ENCODE measurements around the gene ATG9B.
"Not testable (repeated sequence)": the region's sequence is repeated elsewhere in the genome, so short reads cannot be mapped to it uniquely, and the experiment has no call there.

Gene ATG9B

DNA sequence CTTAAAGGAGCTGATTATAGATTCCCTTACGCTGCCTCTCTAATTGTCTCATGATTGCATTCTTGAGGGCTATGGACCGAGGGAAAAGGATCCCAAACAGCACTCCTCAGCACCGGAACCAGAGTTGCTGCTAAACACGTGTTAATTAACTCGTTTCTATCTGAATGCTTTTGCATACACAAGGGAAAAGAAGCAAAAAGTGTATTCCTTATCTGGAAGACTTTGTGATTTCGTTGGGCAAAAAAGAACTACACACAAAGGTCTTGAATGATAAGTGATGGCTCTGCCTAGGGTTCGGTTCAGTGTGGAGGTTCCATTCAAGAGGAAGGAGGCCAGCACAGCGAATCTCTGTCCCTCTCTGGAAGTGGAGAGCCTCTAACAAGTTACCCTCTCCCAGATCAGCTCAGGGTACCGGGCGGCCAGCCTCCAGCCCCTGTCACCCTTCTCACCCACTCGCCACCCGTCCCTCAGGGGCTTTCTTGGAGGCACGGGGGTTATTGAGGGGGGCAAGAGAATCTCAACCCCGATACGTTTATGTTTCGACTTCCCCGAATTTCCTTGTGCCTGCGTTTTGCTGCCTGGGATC lies 34.6 kb upstream of the ATG9B start:
- no peak for DNase-seq (ENCODE audit: low read depth, low spot score)

DNA sequence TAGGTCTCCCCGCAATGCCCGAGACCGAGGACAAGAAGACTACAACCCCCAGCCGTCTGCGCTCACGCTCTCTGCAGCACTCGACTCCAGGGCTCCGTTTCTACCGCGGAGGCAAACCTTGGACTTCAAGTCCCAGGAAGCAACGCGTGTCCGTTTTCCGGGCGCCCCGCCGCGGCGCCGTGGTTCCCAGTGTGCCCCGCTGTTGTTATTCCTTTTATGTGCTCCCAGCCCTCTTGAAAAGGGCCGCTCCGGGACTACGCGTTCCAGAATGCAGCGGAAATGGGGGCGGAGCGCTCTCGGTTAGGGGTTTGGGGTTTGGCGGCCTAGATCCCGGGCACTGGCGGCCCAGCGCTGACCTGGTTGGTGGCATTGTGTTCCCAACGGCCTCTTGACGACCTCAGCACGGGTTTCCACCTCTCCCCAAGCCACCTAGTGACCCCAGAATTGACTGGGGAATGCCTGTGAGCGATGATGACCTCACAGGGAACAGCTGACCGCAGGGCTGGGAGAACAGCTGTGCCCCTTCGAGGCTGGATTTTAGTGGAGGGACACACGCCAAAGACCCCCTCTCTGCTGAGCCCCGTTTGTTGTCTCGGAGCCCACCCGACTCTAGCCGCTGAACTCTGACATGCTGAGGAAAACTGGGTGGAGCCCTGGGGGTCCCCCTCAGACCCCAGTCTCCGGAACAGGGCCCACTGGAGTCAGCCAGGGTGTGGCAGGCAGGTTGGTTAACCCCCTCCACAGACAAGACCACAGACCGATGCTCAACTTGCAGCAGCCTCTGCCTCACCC lies 33.9 kb upstream of the ATG9B start:
- DNase-seq (ENCODE audit: low read depth, low spot score) = peak; percentile 99

DNA sequence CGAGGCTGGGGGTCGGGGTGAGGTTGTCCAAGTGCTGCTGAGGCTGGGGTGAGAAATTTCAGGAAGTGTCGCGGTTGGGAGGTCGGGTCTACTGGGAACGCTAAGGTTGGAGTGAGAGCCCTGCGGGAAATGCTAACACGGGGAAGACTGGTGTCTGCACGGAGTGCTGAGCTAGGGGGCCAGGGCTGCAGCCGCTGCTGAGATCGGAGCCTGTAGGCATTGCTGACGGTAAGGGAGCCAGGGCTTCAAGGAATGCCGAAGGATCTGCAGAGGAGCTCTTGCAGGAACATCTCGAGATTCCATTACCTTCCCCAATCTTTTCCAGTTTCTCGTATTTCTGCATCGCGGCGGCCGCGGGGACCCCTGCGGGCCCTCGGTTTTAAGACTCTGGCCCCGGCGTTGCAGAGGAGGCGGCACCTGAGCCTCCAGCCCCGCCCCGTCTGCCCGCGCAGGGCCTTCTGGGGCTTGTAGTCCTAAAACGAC lies 33.3 kb upstream of the ATG9B start, which contains the start of gene CDK5:
Gene CDK5, minus strand, starts transcription at position 392 of the 483 bp plus-strand sequence. Its CDS starts 49 bp downstream, at position 343.
- no peak for DNase-seq (ENCODE audit: low read depth, low spot score)

DNA sequence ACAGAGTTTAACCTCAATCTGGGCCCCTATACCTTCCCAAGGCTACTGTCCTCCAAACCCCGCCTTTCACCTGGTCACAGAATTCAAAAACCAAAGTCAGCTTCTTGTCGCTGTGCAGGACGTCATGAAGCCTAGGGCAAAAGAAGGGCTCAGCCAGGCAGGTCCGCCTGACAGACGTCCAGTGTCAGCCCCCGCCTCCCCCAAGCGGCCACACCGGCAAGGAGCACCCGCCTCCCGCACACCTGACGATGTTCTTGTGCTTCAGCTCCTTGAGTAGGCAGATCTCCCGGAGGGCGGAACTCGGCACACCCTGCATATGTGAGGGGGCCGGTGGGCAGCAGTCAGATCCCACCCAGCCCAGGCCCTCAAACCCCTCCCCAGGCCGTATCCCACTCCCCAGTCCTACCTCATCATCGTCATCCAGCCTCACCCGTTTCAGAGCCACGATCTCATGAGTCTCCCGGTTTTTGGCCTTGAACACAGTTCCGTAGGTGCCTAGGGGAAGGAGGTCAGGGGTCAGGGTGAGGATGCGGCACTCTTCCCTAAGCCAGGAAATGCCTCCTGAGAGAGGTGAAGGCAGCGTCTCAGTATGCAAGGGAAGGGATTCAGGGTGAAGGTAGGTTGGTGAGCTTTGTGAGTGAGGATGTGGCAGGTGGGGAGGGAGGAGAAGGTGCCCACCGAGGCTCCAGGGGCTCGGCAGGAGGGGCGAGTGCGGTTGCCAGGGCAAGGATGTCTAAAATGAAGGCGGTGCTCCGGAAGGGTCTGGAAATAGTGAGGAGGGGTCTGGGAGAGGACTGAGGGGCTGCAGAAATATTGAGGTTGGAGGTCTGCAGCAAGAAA lies 32.6 kb upstream of the ATG9B start:
- no peak for DNase-seq (ENCODE audit: low read depth, low spot score)

- no peak for DNase-seq (ENCODE audit: low read depth, low spot score)
Observed at GRCh38 chr7:151056283-151056665, 32.0 kb upstream of the ATG9B start.

- no peak for DNase-seq (ENCODE audit: low read depth, low spot score)
Observed at GRCh38 chr7:151053751-151054150, 29.5 kb upstream of the ATG9B start.

DNA sequence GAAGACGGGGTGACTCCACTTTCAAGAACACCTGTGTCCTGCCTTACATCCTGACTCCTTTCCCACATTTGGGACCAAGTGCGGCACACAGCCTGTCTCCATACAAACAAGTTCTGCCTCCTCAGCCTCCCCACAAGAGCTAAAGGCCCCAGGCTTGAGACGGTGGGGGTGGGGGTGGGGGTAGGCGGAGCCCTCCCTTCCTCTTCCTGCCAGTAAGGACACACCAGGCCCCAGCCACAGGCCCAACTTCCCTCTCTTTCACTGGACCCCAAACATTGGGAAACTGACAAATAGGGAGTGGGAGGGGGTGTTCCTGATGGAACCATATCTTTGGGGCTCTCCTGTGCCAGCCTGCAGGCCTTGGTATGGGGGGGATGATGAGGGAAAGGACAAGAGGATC lies 28.8 kb upstream of the ATG9B start:
- DNase-seq (ENCODE audit: low read depth, low spot score) = no peak

DNA sequence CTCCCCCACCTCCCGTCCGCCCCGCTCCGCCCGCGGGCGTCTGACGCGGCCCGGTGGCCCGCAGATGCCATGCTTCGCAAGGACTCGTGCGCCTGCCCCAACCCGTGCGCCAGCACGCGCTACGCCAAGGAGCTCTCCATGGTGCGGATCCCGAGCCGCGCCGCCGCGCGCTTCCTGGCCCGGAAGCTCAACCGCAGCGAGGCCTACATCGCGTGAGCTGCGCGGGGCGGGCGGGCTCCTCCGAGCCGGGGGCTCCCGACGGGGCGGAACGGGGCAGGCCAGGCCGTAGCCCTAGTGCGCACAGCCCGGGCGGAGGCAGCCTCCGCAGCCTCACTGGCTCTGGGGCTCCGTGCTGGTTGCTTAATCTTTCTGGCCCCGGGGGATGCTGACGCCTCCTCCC lies 26.8 kb upstream of the ATG9B start:
- no peak for DNase-seq (ENCODE audit: low read depth, low spot score)

DNA sequence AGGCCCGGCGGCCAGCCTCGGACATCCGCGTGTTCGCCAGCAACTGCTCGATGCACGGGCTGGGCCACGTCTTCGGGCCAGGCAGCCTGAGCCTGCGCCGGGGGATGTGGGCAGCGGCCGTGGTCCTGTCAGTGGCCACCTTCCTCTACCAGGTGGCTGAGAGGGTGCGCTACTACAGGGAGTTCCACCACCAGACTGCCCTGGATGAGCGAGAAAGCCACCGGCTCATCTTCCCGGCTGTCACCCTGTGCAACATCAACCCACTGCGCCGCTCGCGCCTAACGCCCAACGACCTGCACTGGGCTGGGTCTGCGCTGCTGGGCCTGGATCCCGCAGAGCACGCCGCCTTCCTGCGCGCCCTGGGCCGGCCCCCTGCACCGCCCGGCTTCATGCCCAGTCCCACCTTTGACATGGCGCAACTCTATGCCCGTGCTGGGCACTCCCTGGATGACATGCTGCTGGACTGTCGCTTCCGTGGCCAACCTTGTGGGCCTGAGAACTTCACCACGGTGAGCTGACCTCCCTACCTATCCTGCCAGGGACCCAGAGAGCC lies 24.7 kb upstream of the ATG9B start:
- DNase-seq (ENCODE audit: low read depth, low spot score) = no peak

DNA sequence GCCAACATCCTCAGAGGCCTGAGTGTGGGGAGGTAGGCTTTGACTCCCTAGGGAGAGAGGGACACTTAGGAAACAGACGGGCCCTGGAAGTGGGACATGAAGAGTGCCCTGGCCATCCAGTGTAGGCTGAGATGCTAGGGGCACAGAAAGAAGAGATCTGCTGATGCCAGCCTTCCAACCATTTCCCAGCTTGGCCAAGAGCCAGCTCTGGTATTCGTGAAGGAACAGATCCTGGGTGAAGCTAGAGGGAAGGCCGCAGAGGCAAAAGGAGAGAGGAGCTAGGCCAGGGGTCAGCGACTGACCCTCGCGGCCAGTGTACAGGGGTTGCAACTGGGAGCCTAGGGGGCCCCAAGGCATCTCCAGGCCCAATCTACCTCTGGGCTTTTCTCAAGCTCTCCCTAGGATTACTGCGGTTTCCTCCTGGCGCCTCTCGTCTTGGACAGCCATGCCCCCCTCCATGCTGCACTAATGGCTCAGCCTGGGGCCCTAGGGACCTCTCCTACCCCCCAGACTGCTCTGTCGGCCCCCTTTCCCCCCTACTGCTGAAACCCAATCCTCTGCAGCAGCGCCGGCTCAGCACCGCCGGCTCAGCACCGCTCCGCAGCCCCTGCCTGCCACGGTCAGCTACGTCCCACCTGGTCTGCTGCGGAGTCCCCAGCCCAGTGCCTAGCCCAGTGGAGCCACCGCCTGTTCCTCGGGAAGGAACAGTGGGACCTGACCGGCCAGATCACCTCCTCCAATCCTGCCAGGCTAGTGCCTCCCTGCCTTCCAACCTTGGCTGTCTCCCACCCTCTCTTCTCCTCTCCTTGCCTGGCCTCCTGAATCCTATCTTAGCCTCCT lies 23.9 kb upstream of the ATG9B start, which contains the start of gene ASIC3:
Gene ASIC3, plus strand, starts transcription at position 556 of the 840 bp plus-strand sequence. CDS start 355 bp downstream, outside the sequence.
- DNase-seq (ENCODE audit: low read depth, low spot score) = no peak

DNA sequence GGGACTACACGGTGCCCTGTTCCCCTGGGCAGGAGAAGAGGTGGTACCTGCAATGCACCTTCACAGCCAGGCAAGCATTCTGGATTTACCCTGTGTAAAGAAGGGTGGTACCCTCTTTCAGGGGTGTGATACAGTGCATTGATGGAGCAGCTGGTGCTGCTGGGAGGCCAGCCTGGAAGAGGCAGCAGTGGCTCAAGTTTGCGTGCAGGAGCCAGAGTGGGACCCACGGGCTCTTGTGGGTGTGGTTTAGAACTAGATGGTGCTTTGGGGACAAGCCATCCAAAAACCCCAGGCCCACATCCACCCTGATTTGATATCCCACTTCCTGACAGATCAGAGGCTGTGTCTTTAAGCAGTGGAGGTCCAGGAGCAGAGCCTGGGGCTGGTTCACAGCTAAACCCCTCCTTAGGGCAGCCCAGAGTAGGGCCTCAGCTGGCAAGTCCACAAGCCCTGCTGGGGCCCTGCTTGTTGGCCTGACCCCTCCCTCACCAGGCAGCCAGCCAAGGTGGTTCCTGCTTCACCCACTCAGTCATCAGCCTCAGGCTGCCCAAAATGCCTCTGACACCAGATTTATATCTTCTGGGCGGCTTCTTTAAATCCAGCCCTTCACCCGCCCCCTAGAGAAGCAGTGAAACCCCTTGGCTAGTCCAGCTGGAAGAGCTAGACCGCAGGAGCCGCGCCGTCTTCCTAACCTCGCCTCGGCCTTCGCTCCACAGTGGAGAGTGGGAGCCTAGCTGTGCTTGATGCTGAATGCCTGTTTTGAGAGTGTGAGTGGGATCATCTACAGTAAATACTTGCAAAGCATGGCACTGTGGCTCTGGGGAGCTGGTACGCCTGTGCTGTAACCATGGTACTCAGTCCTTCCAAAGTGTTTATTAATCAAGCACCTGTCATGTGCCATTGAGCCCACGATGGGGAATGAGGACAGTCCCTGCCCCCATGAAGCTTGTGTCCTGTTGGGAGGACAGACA lies 22.6 kb upstream of the ATG9B start:
- no peak for DNase-seq (ENCODE audit: low read depth, low spot score)

DNA sequence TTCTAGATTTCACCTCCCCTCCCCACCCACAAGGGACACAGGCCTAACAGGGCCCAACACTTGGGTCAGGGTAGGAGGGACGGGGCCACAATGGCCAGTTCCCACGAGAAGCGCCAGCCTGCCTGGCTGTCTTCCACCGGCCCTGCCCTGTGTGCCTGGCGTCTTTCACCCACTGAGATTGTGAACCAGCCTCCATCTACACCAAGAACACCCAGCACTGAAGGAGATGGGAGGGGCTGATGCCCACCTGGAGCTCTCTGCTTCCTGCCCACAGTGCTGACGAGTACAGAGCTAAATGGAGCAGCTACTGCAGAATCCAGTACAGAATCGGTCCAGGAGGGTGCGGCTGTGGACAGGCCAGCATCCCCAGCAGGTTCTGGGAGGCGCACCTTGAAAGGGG lies 21.7 kb upstream of the ATG9B start:
- DNase-seq (ENCODE audit: low read depth, low spot score) = no peak

DNA sequence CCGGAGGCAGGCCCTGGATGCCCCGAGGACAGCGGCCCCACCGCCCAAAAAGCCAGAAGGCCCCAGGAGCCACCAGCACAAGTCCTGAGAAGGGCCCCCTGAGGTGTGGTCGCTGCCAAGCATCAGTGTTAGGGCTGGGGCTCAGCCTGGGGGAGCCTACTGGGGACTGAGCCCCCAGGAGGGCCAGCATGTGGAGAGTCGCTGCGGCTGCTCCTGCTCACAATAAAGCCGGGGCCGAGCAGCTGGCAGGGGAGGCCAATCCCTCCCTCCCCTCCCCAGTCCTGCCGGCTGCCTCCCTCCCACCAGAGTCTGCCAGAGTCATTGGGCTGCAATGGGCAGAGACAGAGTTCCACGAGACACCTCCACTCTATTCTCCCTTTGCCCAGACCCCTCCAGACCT lies 21.0 kb upstream of the ATG9B start:
- no peak for DNase-seq (ENCODE audit: low read depth, low spot score)

DNA sequence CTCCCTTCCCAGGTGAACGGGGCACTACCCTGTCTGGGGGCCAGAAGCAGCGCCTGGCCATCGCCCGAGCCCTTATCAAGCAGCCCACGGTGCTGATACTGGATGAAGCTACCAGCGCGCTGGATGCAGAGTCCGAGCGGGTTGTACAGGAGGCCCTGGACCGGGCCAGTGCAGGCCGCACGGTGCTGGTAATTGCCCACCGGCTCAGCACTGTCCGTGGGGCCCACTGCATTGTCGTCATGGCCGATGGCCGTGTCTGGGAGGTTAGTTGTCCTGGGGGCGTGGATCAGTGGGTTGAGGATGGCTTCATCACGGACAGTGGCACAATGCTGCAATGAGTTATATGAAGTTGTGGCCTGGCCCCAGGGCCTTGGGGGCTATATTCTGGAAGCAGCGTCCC lies 19.7 kb upstream of the ATG9B start:
- DNase-seq (ENCODE audit: low read depth, low spot score) = no peak

DNA sequence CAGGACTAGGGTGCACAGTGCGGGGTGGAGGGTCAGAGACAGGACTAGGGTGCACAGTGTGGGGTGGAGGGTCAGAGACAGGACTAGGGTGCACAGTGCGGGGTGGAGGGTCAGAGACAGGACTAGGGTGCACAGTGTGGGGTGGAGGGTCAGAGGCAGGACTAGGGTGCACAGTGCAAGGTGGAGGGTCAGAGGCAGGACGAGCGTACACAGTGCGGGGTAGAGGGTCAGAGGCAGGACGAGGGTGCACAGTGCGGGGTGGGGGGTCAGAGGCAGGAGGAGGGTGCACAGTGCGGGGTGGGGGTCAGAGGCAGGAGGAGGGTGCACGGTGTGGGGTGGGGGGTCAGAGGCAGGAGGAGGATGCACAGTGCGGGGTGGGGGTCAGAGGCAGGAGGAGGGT lies 19.2 kb upstream of the ATG9B start:
- DNase-seq (ENCODE audit: low read depth, low spot score) = not testable (repeated sequence)

DNA sequence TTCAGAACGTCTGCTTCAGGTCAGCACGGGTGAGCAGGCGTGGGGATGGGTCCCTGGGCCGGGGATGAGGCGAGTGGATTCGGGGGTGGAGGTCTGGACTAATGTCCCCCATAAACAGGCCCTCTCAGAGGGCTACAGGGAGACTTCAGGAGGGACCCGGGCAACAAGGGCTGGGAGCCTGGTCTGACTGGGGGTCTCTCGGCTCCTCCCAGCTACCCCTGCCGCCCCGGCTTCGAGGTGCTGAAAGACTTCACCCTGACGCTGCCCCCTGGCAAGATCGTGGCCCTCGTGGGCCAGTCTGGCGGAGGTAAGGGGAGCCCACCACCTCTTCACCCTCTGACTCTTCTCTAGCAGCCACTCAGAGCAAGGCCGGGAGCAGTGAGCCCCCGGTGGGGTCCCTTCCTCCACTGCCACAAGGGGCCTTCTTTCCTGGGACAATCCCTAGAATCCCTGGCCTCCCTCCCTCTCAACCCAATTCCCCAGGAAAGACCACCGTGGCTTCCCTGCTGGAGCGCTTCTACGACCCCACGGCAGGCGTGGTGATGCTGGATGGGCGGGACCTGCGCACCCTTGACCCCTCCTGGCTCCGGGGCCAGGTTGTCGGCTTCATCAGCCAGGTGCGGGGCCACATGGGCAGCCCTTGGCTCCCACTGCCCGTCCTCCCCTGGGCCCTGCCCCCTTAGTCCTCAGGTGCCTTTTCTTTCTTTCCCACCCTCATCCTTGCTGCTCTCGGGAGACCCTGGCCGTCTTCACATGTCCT lies 16.5 kb upstream of the ATG9B start:
- no peak for DNase-seq (ENCODE audit: low read depth, low spot score)

GRCh38 chr7:151039850-151040548 lies 15.7 kb upstream of the ATG9B start:
- no peak for DNase-seq (ENCODE audit: low read depth, low spot score)

Data from smooth muscle cell of the brain vasculature (primary cell).